Measurements from ENCODE around the gene HSPG2. TPM values are rescaled to one million over a fixed set of nuclear protein-coding genes. Genes with fewer than 3 reads are reported as not detected.

The HSPG2 gene
- total RNA-seq, 1 experiment from 2014 or later, result 35.1 TPM

DNA sequence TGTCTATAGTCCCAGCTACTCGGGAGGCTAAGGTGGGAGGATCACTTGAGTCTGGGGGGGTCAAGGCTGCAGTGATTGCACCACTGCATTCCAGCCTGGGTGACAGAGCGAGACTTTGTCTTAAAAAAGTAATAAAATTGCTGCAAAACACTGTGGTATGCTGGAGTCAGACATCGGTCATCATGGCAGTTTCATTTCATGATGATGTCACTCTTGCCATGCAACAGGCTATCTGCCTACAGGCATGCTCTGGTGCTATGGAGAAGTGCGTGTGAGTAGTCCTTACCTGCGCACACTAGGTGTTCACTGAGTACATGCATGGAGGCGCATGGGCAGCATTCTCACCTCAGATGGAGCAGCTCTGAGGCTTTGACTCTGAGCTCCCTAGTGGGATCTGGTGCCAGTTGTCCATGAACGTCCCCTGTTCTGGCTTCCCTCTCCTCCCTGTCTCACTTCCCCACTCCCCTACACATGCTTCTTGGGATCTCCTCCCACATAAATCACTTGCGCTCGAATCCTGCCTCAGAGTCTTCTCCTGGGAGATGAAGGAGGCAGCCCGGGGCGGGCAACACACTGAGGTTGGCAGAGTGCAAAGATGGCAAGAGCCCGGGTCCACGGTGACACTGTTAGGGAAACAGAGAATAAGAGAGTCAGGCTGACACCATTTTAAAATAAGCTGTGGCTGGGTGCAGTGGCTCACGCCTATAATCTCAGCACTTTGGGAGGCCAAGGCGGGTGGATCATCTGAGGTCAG, 29.3 kb upstream of the HSPG2 start:
- no peaks in the 10 kb centered on the region for H3K36me3 ChIP-seq (ENCODE audit: low read depth, low read length)
- no peaks in the 10 kb centered on the region for H3K79me2 ChIP-seq (ENCODE audit: low read length)
- peak overlapping the region; percentile 60 for H3K27ac ChIP-seq (ENCODE audit: low read length)
- H3K4me1 ChIP-seq (ENCODE audit: insufficient read depth, low read length), result peaks cover 19% of the 10 kb centered on the region
- intact Hi-C loops (cut with micrococcal nuclease), result loop anchor here (10.0 kb wide), 1 partner anchor 182 kb away; the partner anchor contains the start of gene USP48
- no peak overlapping the region for H3K4me3 ChIP-seq (ENCODE audit: low read length)
- H4K20me1 ChIP-seq (ENCODE audit: low read length), result no peaks in the 10 kb centered on the region
- H3K9me2 ChIP-seq (replicated peaks; ENCODE audit: low read length), result no peaks in the 10 kb centered on the region
- no peaks in the 10 kb centered on the region for H3K27me3 ChIP-seq (ENCODE audit: low read length)
- BruUV-seq (replicated peaks), result no TSS peak
- ATAC-seq (peak; percentile 45), DNase-seq (peak; percentile 83)
- peak overlapping the region; percentile 11; the same call in 1 of the 2 replicates for H3K4me2 ChIP-seq (ENCODE audit: low read length)
- no peaks in the 10 kb centered on the region for H3K9me3 ChIP-seq (ENCODE audit: low read length)
- ChIA-PET CTCF (no interaction called here), POLR2A (ENCODE audit: unreplicated experiment) (interaction anchor here (0.7 kb wide), 1 partner anchor 59 kb away, joined by 3 read pairs; no protein-coding TSS in a partner anchor)
- TF ChIP-seq, protein P1, sequence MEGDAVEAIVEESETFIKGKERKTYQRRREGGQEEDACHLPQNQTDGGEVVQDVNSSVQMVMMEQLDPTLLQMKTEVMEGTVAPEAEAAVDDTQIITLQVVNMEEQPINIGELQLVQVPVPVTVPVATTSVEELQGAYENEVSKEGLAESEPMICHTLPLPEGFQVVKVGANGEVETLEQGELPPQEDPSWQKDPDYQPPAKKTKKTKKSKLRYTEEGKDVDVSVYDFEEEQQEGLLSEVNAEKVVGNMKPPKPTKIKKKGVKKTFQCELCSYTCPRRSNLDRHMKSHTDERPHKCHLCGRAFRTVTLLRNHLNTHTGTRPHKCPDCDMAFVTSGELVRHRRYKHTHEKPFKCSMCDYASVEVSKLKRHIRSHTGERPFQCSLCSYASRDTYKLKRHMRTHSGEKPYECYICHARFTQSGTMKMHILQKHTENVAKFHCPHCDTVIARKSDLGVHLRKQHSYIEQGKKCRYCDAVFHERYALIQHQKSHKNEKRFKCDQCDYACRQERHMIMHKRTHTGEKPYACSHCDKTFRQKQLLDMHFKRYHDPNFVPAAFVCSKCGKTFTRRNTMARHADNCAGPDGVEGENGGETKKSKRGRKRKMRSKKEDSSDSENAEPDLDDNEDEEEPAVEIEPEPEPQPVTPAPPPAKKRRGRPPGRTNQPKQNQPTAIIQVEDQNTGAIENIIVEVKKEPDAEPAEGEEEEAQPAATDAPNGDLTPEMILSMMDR (conservative IDR thresholded peaks at IDR 0.05; ENCODE audit: low read depth, low read length), result no peak
- TF ChIP-seq EZH2 (IDR thresholded peaks at IDR 0.05; ENCODE audit: low read length, unreplicated experiment), result no peak
- no peak overlapping the region for H3K9ac ChIP-seq (ENCODE audit: low read length)
- H2AFZ ChIP-seq (ENCODE audit: low read length), result no peak overlapping the region
- no peaks in the 10 kb centered on the region for H3F3A ChIP-seq (ENCODE audit: low read length, unreplicated experiment)

DNA sequence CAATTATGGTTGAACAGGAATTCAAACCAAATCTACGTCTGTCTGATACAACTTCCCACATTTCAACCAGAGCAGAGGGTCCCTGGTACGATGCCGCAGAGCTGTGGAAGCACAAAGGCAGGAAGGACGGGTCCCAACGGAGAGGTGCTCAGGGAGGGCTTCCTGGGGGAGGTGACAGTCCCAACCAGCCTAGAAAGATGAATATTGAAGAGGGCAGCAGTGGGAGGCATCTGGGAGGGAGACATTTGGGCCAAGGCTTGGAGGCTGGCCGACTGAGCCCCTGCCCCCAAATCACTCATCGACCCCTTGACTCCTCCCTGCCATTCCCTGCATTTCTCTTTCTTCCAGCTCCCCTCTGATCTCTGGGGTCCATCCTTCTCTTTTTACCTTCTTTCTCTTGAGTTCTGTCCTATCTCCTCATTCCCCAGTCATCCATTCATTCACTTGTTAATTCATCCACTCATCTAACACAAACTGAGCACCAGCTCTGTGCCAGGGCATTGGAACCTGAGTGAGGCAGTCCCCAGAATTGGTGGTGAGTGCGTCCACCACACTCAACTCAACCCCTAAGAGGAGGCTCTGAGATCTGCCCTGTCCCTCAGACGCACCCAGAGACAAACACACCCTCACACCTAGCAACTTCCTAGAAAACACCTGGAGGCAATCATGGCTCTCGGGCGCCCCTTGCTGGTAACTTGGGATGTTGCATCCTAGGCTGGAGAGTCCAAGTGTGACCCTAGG, 26.5 kb upstream of the HSPG2 start:
- Histone ChIP-seq H3K4me2 (ENCODE audit: low read length) (no peak overlapping the region), H2AFZ (ENCODE audit: low read length) (peak overlapping the region; percentile 33; the same call in 1 of the 2 replicates), H3K79me2 (ENCODE audit: low read length) (no peaks in the 10 kb centered on the region), H3K9ac (ENCODE audit: low read length) (no peak overlapping the region), H3K27me3 (ENCODE audit: low read length) (no peaks in the 10 kb centered on the region), H3K9me3 (ENCODE audit: low read length) (no peaks in the 10 kb centered on the region), H3K4me1 (ENCODE audit: insufficient read depth, low read length) (peaks cover 23% of the 10 kb centered on the region), H4K20me1 (ENCODE audit: low read length) (no peaks in the 10 kb centered on the region), H3K27ac (ENCODE audit: low read length) (no peak overlapping the region), H3K9me2 (replicated peaks; ENCODE audit: low read length) (no peaks in the 10 kb centered on the region), H3K4me3 (ENCODE audit: low read length) (no peak overlapping the region), H3F3A (ENCODE audit: low read length, unreplicated experiment) (no peaks in the 10 kb centered on the region), H3K36me3 (ENCODE audit: low read depth, low read length) (no peaks in the 10 kb centered on the region)
- ATAC-seq (peak; percentile 85), DNase-seq (peak; percentile 88)
- CTCF ChIA-PET, result no interaction called here
- BruUV-seq (replicated peaks), result no TSS peak
- POLR2A ChIA-PET (ENCODE audit: unreplicated experiment), result no interaction called here
- no peak for TF ChIP-seq EZH2phosphoT487 (IDR thresholded peaks at IDR 0.05; ENCODE audit: borderline replicate concordance, low read length)
- TF ChIP-seq, protein P1 (conservative IDR thresholded peaks at IDR 0.05; ENCODE audit: low read depth, low read length), result peak; percentile 90
- intact Hi-C loops (cut with micrococcal nuclease), result loop anchor here (5.0 to 10.0 kb wide), 2 partner anchors 96 to 179 kb away; partner anchors contain the start of gene USP48

Data from PC-3 (cell line).